ENCODE results near the gene KCNN4. TPM values are rescaled to one million over a fixed set of nuclear protein-coding genes. Genes with fewer than 3 reads are reported as not detected.

The KCNN4 gene
- total RNA-seq, 1 experiment from 2014 or later = 0.26 TPM

DNA sequence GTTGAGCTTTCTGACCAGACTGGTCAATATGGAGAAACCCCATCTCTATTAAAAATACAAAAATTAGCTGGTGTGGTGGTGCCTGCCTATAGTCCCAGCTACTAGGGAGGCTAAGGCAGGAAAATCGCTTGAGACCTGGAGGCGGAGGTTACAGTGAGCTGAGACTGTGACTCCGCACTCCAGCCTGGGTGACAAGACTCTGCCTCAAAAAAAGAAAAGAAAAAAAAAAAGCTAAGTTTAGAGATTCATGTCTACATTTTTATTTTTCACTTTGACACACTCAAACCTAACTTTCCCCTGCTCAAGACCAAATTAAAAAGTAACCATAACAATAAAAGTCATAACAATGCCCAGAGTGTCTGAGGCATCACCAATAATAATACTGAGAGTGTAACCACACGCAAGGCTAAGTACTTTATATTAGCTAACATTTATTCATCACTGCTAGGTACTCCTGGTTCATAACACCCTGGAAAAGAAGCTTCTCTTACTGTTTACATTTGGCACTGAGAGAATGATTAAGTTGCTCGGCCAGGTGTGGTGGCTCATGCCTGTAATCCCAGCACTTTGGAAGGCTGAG, 59.2 kb downstream of the KCNN4 start:
- Histone ChIP-seq H3K9ac (ENCODE audit: extremely low read depth, insufficient read length, low read length) (no peak overlapping the region), H3K23ac (ENCODE audit: insufficient read length, low read depth, low read length) (no peak overlapping the region), H2BK12ac (ENCODE audit: insufficient read length, low read depth, low read length) (no peak overlapping the region), H3K4ac (ENCODE audit: low read depth, low read length) (no peak overlapping the region), H2AK5ac (ENCODE audit: insufficient read length, low read length) (no peak overlapping the region), H3K56ac (ENCODE audit: insufficient read length, low read depth, low read length) (no peak overlapping the region), H4K8ac (replicated peaks; ENCODE audit: insufficient read length, low read depth, low read length) (no peak overlapping the region), H2BK120ac (ENCODE audit: low read depth, low read length, poor library complexity, severe bottlenecking) (no peak overlapping the region), H2BK5ac (ENCODE audit: insufficient read length, low read length) (no peak overlapping the region), H2BK20ac (ENCODE audit: low read depth, low read length, poor library complexity, severe bottlenecking) (no peak overlapping the region), H2AFZ (ENCODE audit: low read length) (no peak overlapping the region), H3K79me2 (ENCODE audit: insufficient read depth, low read length) (no peaks in the 10 kb centered on the region), H3K79me1 (ENCODE audit: insufficient read depth, low read depth, low read length, poor library complexity, severe bottlenecking) (no peaks in the 10 kb centered on the region), H3K23me2 (ENCODE audit: insufficient read length, low read depth, low read length, poor library complexity, severe bottlenecking) (peaks cover 2% of the 10 kb centered on the region), H3K9me3 (ENCODE audit: control insufficient read depth, low read depth, low read length) (no peaks in the 10 kb centered on the region), H4K91ac (ENCODE audit: insufficient read length, low read depth, low read length) (no peak overlapping the region), H4K20me1 (ENCODE audit: control insufficient read depth, insufficient read depth, insufficient read length) (no peaks in the 10 kb centered on the region), H3K27me3 (ENCODE audit: insufficient read depth, low read length) (no peaks in the 10 kb centered on the region), H2BK15ac (ENCODE audit: low read depth, low read length) (no peak overlapping the region), H3K14ac (ENCODE audit: insufficient read depth, low read length) (no peak overlapping the region), H3K27ac (ENCODE audit: insufficient read length, low read depth, low read length) (no peak overlapping the region), H3T11ph (ENCODE audit: low read length) (no peak overlapping the region), H3K4me2 (ENCODE audit: insufficient read depth, insufficient read length, low read length) (no peak overlapping the region), H4K5ac (ENCODE audit: insufficient read length, low read depth, low read length) (no peak overlapping the region), H3K4me1 (ENCODE audit: insufficient read depth, low read length) (no peaks in the 10 kb centered on the region), H3K18ac (ENCODE audit: insufficient read length, low read depth, low read length) (no peak overlapping the region)
- H3K9me3 Mint-ChIP-seq = no peaks in the 10 kb centered on the region
- H3K27ac Mint-ChIP-seq = no peak overlapping the region; a peak in 1 of 7 replicates
- TF ChIP-seq, protein P1, sequence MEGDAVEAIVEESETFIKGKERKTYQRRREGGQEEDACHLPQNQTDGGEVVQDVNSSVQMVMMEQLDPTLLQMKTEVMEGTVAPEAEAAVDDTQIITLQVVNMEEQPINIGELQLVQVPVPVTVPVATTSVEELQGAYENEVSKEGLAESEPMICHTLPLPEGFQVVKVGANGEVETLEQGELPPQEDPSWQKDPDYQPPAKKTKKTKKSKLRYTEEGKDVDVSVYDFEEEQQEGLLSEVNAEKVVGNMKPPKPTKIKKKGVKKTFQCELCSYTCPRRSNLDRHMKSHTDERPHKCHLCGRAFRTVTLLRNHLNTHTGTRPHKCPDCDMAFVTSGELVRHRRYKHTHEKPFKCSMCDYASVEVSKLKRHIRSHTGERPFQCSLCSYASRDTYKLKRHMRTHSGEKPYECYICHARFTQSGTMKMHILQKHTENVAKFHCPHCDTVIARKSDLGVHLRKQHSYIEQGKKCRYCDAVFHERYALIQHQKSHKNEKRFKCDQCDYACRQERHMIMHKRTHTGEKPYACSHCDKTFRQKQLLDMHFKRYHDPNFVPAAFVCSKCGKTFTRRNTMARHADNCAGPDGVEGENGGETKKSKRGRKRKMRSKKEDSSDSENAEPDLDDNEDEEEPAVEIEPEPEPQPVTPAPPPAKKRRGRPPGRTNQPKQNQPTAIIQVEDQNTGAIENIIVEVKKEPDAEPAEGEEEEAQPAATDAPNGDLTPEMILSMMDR (conservative IDR thresholded peaks at IDR 0.05) = no peak
- H3K4me3 Mint-ChIP-seq = no peak overlapping the region; a peak in 1 of 5 replicates
- peaks cover 3 to 7% of the 10 kb centered on the region in 2 experiments; a peak in 2 of 4 replicates for H3K4me1 Mint-ChIP-seq
- DNase-seq = no peak
- no peaks in the 10 kb centered on the region for H3K36me3 Mint-ChIP-seq (ENCODE audit: insufficient read depth in 1 of 3, low read depth in 3 of 3)
- H3K27me3 Mint-ChIP-seq (ENCODE audit: low read depth) = peaks cover 4% of the 10 kb centered on the region; the same call in 1 of the 2 replicates
- no CpG with 5 or more reads among the region's 5 CpGs for WGBS (ENCODE audit: extremely low coverage, insufficient read length, low lambda C conversion rate)
